H1 (cell line): ENCODE measurements around the gene SRSF8. TPM values are rescaled to one million over a fixed set of nuclear protein-coding genes. Genes with fewer than 3 reads are reported as not detected.

Experiments used
- BACH1 ChIP-seq: IDR thresholded peaks from 2 replicates; pipeline ENCODE4 v1.6.1; 2012; ENCODE audit warnings: low read length, improper control_type of control experiment
- BCL11A ChIP-seq, 2 experiments: IDR thresholded peaks; one replicate each; pipeline ENCODE4 v1.6.1; 2011; ENCODE audit warnings: low read depth in 2 of 2, low read length in 2 of 2, mild to moderate bottlenecking in 2 of 2
- CHD1 ChIP-seq: IDR thresholded peaks from 2 replicates; pipeline ENCODE4 v1.6.1; 2012; ENCODE audit warnings: low read depth, low read length, improper control_type of control experiment
- HDAC6 ChIP-seq: IDR thresholded peaks from one replicate; pipeline ENCODE4 v1.7.1; 2012; ENCODE audit warnings: low read depth, mild to moderate bottlenecking, inconsistent platforms, low read length, moderate library complexity
- SIRT6 ChIP-seq: IDR thresholded peaks from one replicate; pipeline ENCODE4 v1.7.1; 2012; ENCODE audit warnings: low read length, inconsistent platforms
- SRF ChIP-seq: IDR thresholded peaks from 2 replicates; pipeline ENCODE4 v1.6.1; 2011; ENCODE audit warnings: mild to moderate bottlenecking, low read depth, low read length, moderate library complexity
- polyA plus RNA-seq, 7 experiments: library from polyadenylated mRNA; depleted of rRNA in 3 of 7; stranded (reverse) in 5 of 7; unstranded in 2 of 7; fragments of >200 nt in 5 of 7; fragments of 200-250 nt in 2 of 7; gene quantifications; 1 replicate in 5 of 7; 2 replicates in 1 of 7; 4 replicates in 1 of 7; pipeline versions ENCODE4 v1.2.1 to v1.2.3, GENCODE V29; 2011 to 2013; ENCODE audit warnings: missing spikeins in 2 of 7, mixed read lengths in 2 of 7
- total RNA-seq: library from RNA; stranded (reverse); fragmentation: NEBNext Ultra II Directional; extraction: Animal tissue kit (Norgen Biotek cat#: 25700); gene quantifications from 2 replicates; pipeline ENCODE4 v1.2.1, GENCODE V29; 2021
- TF ChIP-seq, protein P1 (sequence below): IDR thresholded peaks from 2 replicates; pipeline ENCODE4 v1.6.1; 2011; ENCODE audit warnings: low read length, improper control_type of control experiment

The SRSF8 gene
- total and polyA plus RNA-seq, 2 of the 8 experiments (the other 6 are each of a cell fraction or from before 2014, with no cell fraction given), result 13.2 to 18.5 TPM

- TF ChIP-seq SRF (no peak), BACH1 (no peak), BCL11A (IDR thresholded peaks at IDR 0.05; ENCODE audit: low read depth in 2 of 2, low read length in 2 of 2) (no peak), HDAC6 (no peak), CHD1 (no peak), SIRT6 (no peak)
- TF ChIP-seq, protein P1, sequence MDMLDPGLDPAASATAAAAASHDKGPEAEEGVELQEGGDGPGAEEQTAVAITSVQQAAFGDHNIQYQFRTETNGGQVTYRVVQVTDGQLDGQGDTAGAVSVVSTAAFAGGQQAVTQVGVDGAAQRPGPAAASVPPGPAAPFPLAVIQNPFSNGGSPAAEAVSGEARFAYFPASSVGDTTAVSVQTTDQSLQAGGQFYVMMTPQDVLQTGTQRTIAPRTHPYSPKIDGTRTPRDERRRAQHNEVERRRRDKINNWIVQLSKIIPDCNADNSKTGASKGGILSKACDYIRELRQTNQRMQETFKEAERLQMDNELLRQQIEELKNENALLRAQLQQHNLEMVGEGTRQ, result no peak
- TF ChIP-seq, all 59 proteins: peak for 0
Observed at GRCh38 chr11:95097209-95097608, 30.5 kb downstream of the SRSF8 start (continued).
